GM23338 (cell line): ENCODE measurements around the gene TRDN. TPM values are rescaled to one million over a fixed set of nuclear protein-coding genes. Genes with fewer than 3 reads are reported as not detected.

Experiments used
- ATAC-seq: fragments of 200-7000 bp; cut with Tn5 transposase; 3 replicates; pipeline ENCODE4 v1.9.1; 2020
- DNase-seq: peaks from one replicate; pipeline ENCODE4 v3.0.0-alpha.2; 2015; ENCODE audit warnings: low spot score
- H2AFZ ChIP-seq: fragments of 200-600 bp; sonication (generic); 2 replicates; pipeline ENCODE4 v1.8.0; 2016; ENCODE audit warnings: antibody characterized with exemption, mild to moderate bottlenecking, moderate library complexity
- H3F3A ChIP-seq: fragments of 200-600 bp; sonication (generic); replicated peaks from 2 replicates; pipeline ENCODE4 v1.8.0; 2017; ENCODE audit warnings: antibody characterized with exemption, mixed run types, low read depth
- H3K27ac ChIP-seq: fragments of 200-600 bp; sonication (generic); 2 replicates; pipeline ENCODE4 v1.6.1; 2016; ENCODE audit warnings: low read depth
- H3K27me3 ChIP-seq: fragments of 200-600 bp; sonication (generic); 2 replicates; pipeline ENCODE4 v1.8.0; 2016; ENCODE audit warnings: mild to moderate bottlenecking, mixed run types, moderate library complexity; ENCODE audit not compliant: insufficient read depth
- H3K36me3 ChIP-seq: fragments of 200-600 bp; sonication (generic); 2 replicates; pipeline ENCODE4 v1.8.0; 2016; ENCODE audit warnings: mild to moderate bottlenecking; ENCODE audit not compliant: insufficient read depth
- H3K4me1 ChIP-seq: fragments of 200-600 bp; sonication (generic); 2 replicates; pipeline ENCODE4 v1.8.0; 2016; ENCODE audit warnings: mild to moderate bottlenecking, moderate library complexity; ENCODE audit not compliant: insufficient read depth
- H3K4me2 ChIP-seq: fragments of 200-600 bp; sonication (generic); 2 replicates; pipeline ENCODE4 v1.7.1; 2017; ENCODE audit warnings: mixed run types
- H3K4me3 ChIP-seq: fragments of 200-600 bp; sonication (generic); 2 replicates; pipeline ENCODE4 v1.6.1; 2016; ENCODE audit warnings: mixed run types
- H3K79me2 ChIP-seq: fragments of 200-600 bp; sonication (generic); replicated peaks from 2 replicates; pipeline ENCODE4 v1.8.0; 2017; ENCODE audit warnings: mild to moderate bottlenecking; ENCODE audit not compliant: insufficient read depth
- H3K9me2 ChIP-seq: fragments of 200-600 bp; sonication (generic); 2 replicates; pipeline ENCODE4 v1.8.0; 2017; ENCODE audit not compliant: insufficient read depth
- H4K20me1 ChIP-seq: fragments of 200-600 bp; sonication (generic); replicated peaks from 2 replicates; pipeline ENCODE4 v1.8.0; 2017; ENCODE audit warnings: mild to moderate bottlenecking; ENCODE audit not compliant: insufficient read depth
- H3K27ac Mint-ChIP-seq: 2 replicates; pipeline ENCODE4 v1.8.0; 2020; ENCODE audit warnings: inconsistent platforms, mild to moderate bottlenecking, moderate library complexity, mixed read lengths
- H3K27me3 Mint-ChIP-seq: 3 replicates; pipeline ENCODE4 v1.8.0; 2022; ENCODE audit warnings: low read depth, mild to moderate bottlenecking, moderate library complexity, mixed read lengths, inconsistent platforms; ENCODE audit not compliant: insufficient read depth, poor library complexity
- H3K36me3 Mint-ChIP-seq: 3 replicates; pipeline ENCODE4 v1.8.0; 2021; ENCODE audit warnings: low read depth, mild to moderate bottlenecking, inconsistent platforms, moderate library complexity, mixed read lengths
- H3K4me1 Mint-ChIP-seq: 3 replicates; pipeline ENCODE4 v1.8.0; 2020; ENCODE audit warnings: mild to moderate bottlenecking, inconsistent platforms, mixed read lengths
- H3K4me3 Mint-ChIP-seq: 3 replicates; pipeline ENCODE4 v1.8.0; 2021; ENCODE audit warnings: moderate library complexity, mild to moderate bottlenecking, inconsistent platforms, mixed read lengths
- H3K9me3 Mint-ChIP-seq: 3 replicates; pipeline ENCODE4 v1.8.0; 2020; ENCODE audit warnings: moderate library complexity, mild to moderate bottlenecking, inconsistent platforms, mixed read lengths
- JUNB ChIP-seq: IDR thresholded peaks from one replicate; pipeline ENCODE4 v1.6.1; 2016; ENCODE audit warnings: antibody characterized with exemption; ENCODE audit not compliant: unreplicated experiment
- STAT1 ChIP-seq: IDR thresholded peaks from one replicate; pipeline ENCODE4 v1.6.1; 2016; ENCODE audit warnings: antibody characterized with exemption; ENCODE audit not compliant: unreplicated experiment
- ZNF114 ChIP-seq: fragments of 250-450 bp; sonication (Bioruptor Pico); IDR thresholded peaks from 2 replicates; pipeline ENCODE4 v1.5.0; 2020; ENCODE audit warnings: mild to moderate bottlenecking, moderate library complexity
- ZNF331 ChIP-seq: fragments of 250-450 bp; sonication (Bioruptor Pico); IDR thresholded peaks from 2 replicates; pipeline ENCODE4 v1.5.0; 2020; ENCODE audit warnings: low read depth, mild to moderate bottlenecking, moderate library complexity
- polyA plus RNA-seq: library from polyadenylated mRNA; unstranded; fragments of >200 nt; fragmentation: Nextera tagmentation; extraction: Ambion mirVana; gene quantifications from 2 replicates; pipeline ENCODE4 v1.2.1, GENCODE V29; 2016
- total RNA-seq: library from RNA; depleted of rRNA; stranded (reverse); fragments of >200 nt; shearing (Covaris generic); gene quantifications from 2 replicates; pipeline ENCODE4 v1.2.3, GENCODE V29; 2014
- TF ChIP-seq, protein P1 (sequence below): IDR thresholded peaks from 2 replicates; pipeline ENCODE4 v1.6.1; 2016; ENCODE audit warnings: antibody characterized with exemption
- TF ChIP-seq, protein P2 (sequence below): fragments of 250-450 bp; sonication (Bioruptor Pico); IDR thresholded peaks from 2 replicates; pipeline ENCODE4 v1.5.0; 2020; ENCODE audit warnings: mild to moderate bottlenecking, moderate library complexity

TRDN gene
- total and polyA plus RNA-seq, 2 experiments from 2014 or later: 35.5 to 137 TPM

GRCh38 chr6:123648020-123648580 lies 11.3 kb upstream of the TRDN start:
- Mint-ChIP-seq H3K9me3 (peaks cover 11% of the 10 kb centered on the region; the same call in 1 of the 3 replicates), H3K27ac (no peak overlapping the region), H3K4me1 (no peaks in the 10 kb centered on the region), H3K36me3 (no peaks in the 10 kb centered on the region; the same call in 2 of the 3 replicates), H3K4me3 (no peak overlapping the region), H3K27me3 (peaks cover 2% of the 10 kb centered on the region)
- TF ChIP-seq STAT1 (no peak), ZNF114 (CRISPR knock-in tag) (no peak)
- Histone ChIP-seq H3K9me2 (no peaks in the 10 kb centered on the region), H4K20me1 (no peaks in the 10 kb centered on the region), H3K4me1 (no peaks in the 10 kb centered on the region), H2AFZ (no peak overlapping the region), H3K79me2 (no peaks in the 10 kb centered on the region), H3K4me3 (no peak overlapping the region), H3K4me2 (no peak overlapping the region), H3F3A (no peaks in the 10 kb centered on the region), H3K27me3 (no peaks in the 10 kb centered on the region), H3K27ac (no peak overlapping the region), H3K36me3 (no peaks in the 10 kb centered on the region)
- DNase-seq (no peak), ATAC-seq (no peak)

DNA sequence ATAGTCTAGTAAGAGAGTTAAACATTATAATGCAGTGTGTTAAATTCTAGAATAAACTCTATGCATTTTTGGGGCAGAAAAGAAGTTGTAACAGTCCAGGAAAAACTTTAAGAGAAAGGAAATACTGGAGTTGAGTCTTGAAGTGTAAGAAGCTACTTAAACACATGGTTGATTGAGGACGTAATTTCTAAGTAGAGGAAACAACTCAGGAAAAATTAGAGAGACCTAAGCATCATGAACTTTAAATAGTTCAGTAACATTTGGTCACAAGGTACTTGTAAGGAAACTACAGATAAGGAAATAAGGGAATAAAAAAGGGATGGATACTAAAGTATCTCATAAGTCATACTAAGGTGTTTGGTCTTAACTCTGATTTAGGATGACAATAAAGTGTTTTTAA lies 4.7 kb upstream of the TRDN start:
- Histone ChIP-seq H3K27ac (no peak overlapping the region), H3K4me2 (no peak overlapping the region), H3K79me2 (no peaks in the 10 kb centered on the region), H3K9me2 (no peaks in the 10 kb centered on the region), H3F3A (no peaks in the 10 kb centered on the region), H3K4me1 (peaks cover 5% of the 10 kb centered on the region; the same call in 1 of the 2 replicates), H3K36me3 (no peaks in the 10 kb centered on the region), H4K20me1 (no peaks in the 10 kb centered on the region), H3K4me3 (no peak overlapping the region), H3K27me3 (no peaks in the 10 kb centered on the region), H2AFZ (no peak overlapping the region)
- no peak for ATAC-seq
- no peak for TF ChIP-seq ZNF331
- TF ChIP-seq, protein P1, sequence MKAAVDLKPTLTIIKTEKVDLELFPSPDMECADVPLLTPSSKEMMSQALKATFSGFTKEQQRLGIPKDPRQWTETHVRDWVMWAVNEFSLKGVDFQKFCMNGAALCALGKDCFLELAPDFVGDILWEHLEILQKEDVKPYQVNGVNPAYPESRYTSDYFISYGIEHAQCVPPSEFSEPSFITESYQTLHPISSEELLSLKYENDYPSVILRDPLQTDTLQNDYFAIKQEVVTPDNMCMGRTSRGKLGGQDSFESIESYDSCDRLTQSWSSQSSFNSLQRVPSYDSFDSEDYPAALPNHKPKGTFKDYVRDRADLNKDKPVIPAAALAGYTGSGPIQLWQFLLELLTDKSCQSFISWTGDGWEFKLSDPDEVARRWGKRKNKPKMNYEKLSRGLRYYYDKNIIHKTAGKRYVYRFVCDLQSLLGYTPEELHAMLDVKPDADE: no peak
- TF ChIP-seq JUNB: no peak
- TF ChIP-seq, protein P2, sequence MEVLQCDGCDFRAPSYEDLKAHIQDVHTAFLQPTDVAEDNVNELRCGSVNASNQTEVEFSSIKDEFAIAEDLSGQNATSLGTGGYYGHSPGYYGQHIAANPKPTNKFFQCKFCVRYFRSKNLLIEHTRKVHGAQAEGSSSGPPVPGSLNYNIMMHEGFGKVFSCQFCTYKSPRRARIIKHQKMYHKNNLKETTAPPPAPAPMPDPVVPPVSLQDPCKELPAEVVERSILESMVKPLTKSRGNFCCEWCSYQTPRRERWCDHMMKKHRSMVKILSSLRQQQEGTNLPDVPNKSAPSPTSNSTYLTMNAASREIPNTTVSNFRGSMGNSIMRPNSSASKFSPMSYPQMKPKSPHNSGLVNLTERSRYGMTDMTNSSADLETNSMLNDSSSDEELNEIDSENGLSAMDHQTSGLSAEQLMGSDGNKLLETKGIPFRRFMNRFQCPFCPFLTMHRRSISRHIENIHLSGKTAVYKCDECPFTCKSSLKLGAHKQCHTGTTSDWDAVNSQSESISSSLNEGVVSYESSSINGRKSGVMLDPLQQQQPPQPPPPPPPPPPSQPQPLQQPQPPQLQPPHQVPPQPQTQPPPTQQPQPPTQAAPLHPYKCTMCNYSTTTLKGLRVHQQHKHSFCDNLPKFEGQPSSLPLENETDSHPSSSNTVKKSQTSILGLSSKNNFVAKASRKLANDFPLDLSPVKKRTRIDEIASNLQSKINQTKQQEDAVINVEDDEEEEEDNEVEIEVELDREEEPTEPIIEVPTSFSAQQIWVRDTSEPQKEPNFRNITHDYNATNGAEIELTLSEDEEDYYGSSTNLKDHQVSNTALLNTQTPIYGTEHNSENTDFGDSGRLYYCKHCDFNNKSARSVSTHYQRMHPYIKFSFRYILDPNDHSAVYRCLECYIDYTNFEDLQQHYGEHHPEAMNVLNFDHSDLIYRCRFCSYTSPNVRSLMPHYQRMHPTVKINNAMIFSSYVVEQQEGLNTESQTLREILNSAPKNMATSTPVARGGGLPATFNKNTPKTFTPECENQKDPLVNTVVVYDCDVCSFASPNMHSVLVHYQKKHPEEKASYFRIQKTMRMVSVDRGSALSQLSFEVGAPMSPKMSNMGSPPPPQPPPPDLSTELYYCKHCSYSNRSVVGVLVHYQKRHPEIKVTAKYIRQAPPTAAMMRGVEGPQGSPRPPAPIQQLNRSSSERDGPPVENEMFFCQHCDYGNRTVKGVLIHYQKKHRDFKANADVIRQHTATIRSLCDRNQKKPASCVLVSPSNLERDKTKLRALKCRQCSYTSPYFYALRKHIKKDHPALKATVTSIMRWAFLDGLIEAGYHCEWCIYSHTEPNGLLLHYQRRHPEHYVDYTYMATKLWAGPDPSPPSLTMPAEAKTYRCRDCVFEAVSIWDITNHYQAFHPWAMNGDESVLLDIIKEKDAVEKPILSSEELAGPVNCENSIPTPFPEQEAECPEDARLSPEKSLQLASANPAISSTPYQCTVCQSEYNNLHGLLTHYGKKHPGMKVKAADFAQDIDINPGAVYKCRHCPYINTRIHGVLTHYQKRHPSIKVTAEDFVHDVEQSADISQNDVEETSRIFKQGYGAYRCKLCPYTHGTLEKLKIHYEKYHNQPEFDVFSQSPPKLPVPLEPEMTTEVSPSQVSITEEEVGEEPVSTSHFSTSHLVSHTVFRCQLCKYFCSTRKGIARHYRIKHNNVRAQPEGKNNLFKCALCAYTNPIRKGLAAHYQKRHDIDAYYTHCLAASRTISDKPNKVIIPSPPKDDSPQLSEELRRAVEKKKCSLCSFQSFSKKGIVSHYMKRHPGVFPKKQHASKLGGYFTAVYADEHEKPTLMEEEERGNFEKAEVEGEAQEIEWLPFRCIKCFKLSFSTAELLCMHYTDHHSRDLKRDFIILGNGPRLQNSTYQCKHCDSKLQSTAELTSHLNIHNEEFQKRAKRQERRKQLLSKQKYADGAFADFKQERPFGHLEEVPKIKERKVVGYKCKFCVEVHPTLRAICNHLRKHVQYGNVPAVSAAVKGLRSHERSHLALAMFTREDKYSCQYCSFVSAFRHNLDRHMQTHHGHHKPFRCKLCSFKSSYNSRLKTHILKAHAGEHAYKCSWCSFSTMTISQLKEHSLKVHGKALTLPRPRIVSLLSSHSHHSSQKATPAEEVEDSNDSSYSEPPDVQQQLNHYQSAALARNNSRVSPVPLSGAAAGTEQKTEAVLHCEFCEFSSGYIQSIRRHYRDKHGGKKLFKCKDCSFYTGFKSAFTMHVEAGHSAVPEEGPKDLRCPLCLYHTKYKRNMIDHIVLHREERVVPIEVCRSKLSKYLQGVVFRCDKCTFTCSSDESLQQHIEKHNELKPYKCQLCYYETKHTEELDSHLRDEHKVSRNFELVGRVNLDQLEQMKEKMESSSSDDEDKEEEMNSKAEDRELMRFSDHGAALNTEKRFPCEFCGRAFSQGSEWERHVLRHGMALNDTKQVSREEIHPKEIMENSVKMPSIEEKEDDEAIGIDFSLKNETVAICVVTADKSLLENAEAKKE (CRISPR knock-in tag): no peak
- Mint-ChIP-seq H3K27me3 (no peaks in the 10 kb centered on the region), H3K36me3 (no peaks in the 10 kb centered on the region), H3K9me3 (0 out of 3 replicates have a peak, but pooled peaks cover under 1% of the 10 kb centered on the region), H3K4me1 (peaks cover 26% of the 10 kb centered on the region), H3K27ac (no peak overlapping the region), H3K4me3 (no peak overlapping the region)
- no peak for DNase-seq
